ENCODE results near the gene MYO1G.

Gene MYO1G

DNA sequence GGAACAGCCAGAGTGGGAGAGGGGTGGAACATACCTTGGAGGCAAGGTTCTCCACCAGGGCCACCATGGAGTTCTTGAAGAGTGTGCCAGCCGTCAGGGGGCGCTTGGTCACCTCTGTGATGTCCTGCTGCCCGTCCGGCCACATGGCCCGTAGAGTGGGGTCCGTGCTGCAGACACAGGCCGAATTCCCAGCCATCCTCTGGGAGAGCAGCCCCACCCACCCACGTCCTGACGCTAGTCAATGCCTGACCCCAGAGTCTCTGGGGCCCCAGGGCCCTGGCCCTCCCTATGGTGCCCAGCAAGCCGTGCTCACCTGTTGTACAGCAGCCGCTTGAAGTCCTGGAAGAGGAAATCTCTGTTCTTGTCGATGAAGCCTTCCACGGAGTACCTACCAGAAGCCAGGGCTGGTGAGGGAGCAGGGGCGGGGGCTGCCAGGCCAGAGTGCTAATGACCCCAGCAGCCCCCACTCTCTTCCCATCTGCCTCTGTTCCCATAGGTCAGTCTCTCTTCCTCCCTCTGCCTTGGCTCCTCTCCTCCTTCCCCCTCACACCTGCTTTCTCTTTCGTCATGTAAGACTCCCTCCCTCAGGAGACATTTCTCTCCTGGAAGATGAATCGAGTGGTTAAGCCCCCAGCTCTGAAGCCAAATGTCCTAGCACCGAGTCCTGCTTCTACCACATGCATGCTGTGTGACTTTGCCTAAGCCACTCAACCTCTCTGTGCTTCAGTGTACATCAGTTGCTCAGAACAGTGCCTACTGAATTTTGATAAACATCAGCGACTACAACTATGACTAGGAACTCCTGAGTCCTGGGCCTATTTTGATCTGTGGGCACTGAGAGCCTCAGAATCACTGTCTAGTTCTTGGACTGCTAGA is 11.0 kb downstream of the MYO1G start:
- DNase-seq (ENCODE audit: low read depth in 2 of 2) = no peak

DNA sequence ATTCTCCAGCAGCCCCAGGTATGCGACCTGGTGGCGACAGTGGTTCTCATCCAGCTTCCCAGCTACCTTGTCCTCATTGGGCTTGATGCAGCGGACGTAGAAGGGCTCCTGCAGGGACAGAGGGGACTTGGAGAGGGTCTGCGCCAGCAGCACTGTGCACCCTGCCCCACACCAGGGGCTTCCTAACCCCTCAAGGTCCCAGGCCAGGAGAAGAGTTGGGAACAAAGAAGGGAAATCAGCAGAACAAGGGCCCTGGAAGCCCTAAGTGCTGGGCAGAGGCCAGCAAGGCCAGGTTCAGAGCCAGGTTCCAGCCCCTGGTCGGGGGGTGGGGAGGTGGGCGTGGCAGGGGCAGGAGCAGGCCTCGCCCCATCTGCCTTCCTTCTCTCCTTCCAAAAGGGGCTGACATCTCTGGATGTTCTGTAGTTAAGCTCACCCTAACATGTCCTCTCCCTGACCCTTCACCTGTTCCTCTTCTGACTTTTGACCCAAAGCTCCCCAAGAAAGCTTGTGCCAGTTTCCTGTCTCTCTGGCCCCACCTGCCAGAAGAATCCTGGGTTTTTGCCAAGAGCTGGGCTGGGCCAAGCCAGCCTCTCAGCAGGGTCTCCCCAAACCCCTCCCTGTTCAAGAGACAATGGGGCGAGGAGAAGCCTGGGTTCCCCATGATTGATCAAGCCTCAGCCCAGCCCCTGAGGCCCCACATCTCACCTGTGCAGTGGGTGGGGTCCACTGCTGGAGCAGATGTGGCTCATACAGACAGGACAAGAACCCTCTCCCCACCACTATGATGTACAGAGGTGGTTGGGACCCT is 11.9 kb downstream of the MYO1G start:
- no peak for DNase-seq (ENCODE audit: low read depth in 2 of 2)

GRCh38 chr7:44965937-44966730 is 12.7 kb downstream of the MYO1G start:
- no peak for DNase-seq (ENCODE audit: low read depth in 2 of 2)

DNA sequence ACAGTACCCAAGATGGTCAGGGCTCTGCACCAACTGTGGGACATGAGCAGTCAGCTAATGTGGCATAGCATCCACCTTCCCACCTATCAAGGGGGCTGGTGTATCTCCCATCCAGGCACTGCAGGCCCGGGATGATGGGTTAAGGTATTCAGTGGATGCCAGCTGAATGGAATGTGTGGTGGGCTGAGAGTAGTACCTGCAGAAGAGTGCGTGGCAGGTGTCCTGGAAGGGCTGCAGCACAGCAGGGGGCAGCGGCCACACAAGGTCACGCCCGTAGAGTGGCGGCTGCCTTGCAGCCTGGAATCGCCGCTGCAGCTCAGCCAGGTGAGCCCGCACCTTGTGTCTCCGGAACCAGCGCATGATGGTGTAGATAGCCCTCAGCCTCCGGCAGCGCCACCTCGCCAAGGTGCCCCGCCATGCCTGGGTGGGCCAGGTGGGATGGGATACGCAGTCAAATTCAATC is 13.3 kb downstream of the MYO1G start:
- DNase-seq (ENCODE audit: low read depth in 2 of 2) = no peak

- DNase-seq (ENCODE audit: low read depth in 2 of 2) = no peak
Observed at GRCh38 chr7:44964831-44965440, 13.9 kb downstream of the MYO1G start.

DNA sequence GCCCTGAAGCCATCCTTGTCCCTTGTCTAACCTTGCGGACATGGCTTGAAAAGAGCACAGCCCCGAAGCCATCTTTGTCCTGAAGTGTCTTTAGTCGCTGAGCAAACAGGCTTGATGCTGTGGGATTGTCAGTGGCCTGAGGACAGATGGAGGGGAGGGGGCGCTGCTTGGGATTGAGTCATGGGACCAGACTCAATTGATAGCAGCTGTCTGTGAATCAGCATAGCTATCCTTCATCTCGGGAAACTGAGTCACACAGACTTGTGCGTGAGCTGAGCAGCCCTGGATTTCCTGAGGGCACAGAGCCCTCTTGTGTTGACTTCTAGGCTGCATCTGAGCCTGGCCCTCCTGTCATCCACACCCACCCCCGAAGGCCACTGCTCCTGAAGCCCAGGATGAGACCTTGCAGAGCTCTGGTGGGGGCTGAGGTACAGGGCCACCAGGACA is 14.4 kb downstream of the MYO1G start:
- DNase-seq (ENCODE audit: low read depth in 2 of 2) = no peak

GRCh38 chr7:44963364-44964290 is 15.2 kb downstream of the MYO1G start:
- DNase-seq (ENCODE audit: low read depth in 2 of 2) = no peak

GRCh38 chr7:44962483-44963251 is 16.1 kb downstream of the MYO1G start:
- no peak for DNase-seq (ENCODE audit: low read depth in 2 of 2)

GRCh38 chr7:44961844-44962482 is 16.9 kb downstream of the MYO1G start:
- DNase-seq (ENCODE audit: low read depth in 2 of 2) = no peak

DNA sequence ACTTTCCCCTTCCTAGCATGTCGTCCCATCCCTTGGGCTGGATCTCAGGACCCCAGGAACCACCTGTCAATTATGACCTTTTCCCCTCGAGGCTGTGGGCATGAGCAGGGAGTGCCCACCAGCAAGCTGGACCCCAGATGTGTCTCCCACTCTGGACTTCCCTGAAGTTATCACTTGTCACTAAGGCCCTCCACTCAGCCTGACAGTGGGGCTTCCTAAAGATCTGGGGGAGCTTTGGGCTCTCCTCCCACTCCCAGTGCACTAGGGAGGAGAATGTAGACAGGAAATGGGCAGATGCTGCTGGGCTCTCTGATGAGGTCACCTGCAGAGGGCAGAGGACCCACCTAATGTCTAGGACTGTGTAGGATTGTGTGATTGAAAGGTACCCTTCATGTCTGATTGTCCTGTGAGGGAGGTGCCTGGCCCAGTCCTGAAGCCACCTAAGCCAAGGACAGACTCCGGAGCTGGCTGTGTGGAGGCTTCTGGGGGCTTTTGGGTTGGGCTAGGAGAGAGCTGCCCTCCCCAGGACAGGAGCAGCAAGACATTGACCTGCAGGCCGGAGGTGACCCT is 18.7 kb downstream of the MYO1G start:
- DNase-seq (ENCODE audit: low read depth in 2 of 2) = no peak

- DNase-seq (ENCODE audit: low read depth in 2 of 2) = no peak
Observed at GRCh38 chr7:44959433-44959951, 19.3 kb downstream of the MYO1G start.

DNA sequence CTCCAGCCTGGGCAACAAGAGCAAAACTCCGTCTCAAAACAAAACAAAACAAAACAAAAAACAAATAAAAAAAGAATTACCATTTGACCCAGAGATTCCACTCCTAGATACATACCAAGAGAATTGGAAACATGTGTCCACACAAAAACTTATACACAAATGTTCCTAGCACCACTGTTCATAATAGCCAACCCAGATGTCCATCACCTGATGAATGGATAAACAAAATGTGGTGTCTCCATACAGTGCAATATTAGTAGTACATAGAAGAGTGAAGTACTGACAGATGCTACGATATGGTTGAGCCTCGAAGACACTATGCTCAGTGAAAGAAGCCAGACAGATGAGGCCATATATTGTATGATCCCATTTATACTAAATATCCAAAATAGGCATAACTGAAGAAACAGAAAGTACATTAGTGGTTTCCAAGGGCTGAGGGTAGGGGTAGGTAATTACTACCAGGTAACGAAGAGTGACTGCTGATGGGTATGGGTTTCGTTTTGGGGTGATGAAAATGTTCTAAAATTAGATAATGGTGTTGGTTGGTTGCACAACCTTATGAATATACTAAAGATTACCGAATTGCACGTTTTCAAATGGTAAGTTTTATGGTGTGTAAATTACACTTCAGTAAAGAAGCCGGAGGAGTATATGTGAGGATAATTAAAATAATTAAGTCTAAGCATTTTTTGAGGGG is 20.0 kb downstream of the MYO1G start:
- DNase-seq (ENCODE audit: low read depth in 2 of 2) = no peak

DNA sequence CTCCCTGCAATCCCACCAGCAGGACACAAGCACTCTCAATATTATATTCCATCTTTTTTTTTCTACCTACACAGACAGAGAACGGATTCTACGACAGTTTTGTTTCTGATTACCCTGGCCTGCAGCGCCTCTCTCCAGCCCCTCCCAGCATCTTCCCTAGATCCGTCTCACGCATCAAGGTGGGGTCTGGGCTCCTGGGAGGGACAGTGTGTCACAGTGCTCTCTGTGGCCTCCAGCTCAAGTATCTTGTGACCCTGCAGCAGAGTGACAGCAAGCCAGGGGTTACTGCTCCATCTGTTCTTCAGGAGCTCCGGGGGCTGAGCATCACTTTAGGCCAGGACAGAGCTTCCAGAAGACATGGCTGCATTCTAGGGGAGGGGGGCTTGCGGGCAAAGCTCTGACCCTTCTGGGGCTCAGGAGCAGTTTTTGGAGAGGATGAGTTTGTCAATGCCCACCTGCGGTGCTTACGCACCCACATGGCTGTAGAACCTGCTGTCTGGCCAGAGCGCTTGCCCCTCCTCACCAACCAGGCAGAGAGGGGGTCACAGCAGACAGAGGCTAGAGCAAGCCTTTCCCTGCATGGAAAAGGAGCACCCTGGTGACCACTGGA is 22.6 kb downstream of the MYO1G start:
- no peak for DNase-seq (ENCODE audit: low read depth in 2 of 2)

- DNase-seq (ENCODE audit: low read depth in 2 of 2) = no peak
Observed at GRCh38 chr7:44955733-44956132, 23.1 kb downstream of the MYO1G start.

DNA sequence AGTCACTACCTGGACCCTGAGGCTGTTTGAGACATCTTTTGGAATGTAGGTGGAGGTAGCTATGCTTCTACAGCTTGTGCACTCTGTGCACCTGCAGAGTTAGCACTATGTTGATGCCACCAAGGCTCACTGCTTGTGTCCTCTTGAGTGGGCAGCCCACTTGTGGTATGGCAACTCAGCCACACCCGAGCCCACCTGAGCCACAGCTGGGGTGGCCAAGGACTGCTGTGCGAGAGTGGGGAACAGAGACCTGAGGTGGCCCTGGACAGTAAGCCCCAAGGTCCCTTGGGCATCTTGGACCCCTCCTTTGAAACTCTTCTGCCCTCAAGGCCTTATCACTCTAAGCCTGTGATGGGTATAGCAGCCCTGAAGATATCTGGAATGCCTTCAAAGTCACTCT is 25.7 kb downstream of the MYO1G start:
- no peak for DNase-seq (ENCODE audit: low read depth in 2 of 2)

DNA sequence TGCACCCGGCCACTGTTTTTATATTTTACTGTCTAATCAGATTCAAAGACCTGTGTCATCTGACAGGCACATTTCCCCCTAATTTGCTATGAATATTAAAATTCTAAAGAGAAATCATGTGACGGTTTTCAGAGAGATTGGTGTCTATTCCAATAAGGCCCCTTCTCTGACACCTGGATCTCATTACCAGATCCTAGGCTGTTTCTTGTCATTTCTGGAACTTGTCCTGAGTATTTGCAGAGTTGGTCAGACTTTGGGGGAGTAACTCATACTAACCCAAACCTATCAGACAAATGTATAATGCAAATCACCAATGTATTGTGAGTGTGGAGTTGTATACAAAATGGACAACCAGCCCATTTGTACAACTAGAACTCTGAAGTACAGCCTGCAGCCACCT is 29.5 kb downstream of the MYO1G start:
- no peak for DNase-seq (ENCODE audit: low read depth in 2 of 2)

GRCh38 chr7:44945479-44945878 is 33.3 kb downstream of the MYO1G start:
- DNase-seq (ENCODE audit: low read depth in 2 of 2) = no peak

GRCh38 chr7:44944821-44945220 is 34.0 kb downstream of the MYO1G start:
- DNase-seq (ENCODE audit: low read depth in 2 of 2) = no peak

All from stimulated activated CD8-positive, alpha-beta memory T cell treated with anti-CD3 and anti-CD28 coated beads, Interleukin-2, amount 100 ng/mL, for 1 hour (primary cell).